A673 (cell line): ENCODE data around the gene UNC79. TPM values are rescaled to one million over a fixed set of nuclear protein-coding genes. Genes with fewer than 3 reads are reported as not detected.
A peak's percentile ranks its signal among the peaks of the same experiment; 100 is the strongest.

Experiments
- BruUV-seq: library from RNA; stranded (reverse); fragments of 400-500 nt; replicated peaks from 2 replicates; lab custom pipeline; 2021; lab: Mats Ljungman, UMichigan
- CTCF ChIA-PET: fragments of 300-600 bp; sonication (Branson Sonifier 250); formaldehyde crosslinking; loops from one replicate; lab custom pipeline; 2022; ENCODE audit warnings: antibody characterized with exemption; lab: Charles Lee
- POLR2A ChIA-PET: fragments of 300-600 bp; sonication (Branson Sonifier 250); formaldehyde crosslinking; loops from one replicate; lab custom pipeline; 2022; ENCODE audit warnings: antibody characterized with exemption; ENCODE audit not compliant: low non-redundant PET; lab: Charles Lee
- DNase-seq: peaks from one replicate; pipeline ENCODE4 v3.0.0-alpha.2; 2015; ENCODE audit warnings: low spot score
- H3K27ac ChIP-seq: fragments of 200-600 bp; sonication (generic); 2 replicates; pipeline ENCODE4 v1.5.1; 2016; ENCODE audit warnings: mixed run types, low read depth, mild to moderate bottlenecking, mixed read lengths, antibody characterized with exemption, low read length; ENCODE audit not compliant: poor library complexity, severe bottlenecking
- H3K27me3 ChIP-seq: fragments of 200-600 bp; sonication (generic); replicated peaks from 2 replicates; pipeline ENCODE4 v1.6.1; 2017; ENCODE audit warnings: mixed run types, low read depth, mild to moderate bottlenecking, mixed read lengths, antibody characterized with exemption, low read length; ENCODE audit not compliant: insufficient read depth, poor library complexity
- H3K36me3 ChIP-seq: fragments of 200-600 bp; sonication (generic); 2 replicates; pipeline ENCODE4 v1.6.1; 2016; ENCODE audit warnings: mixed run types, mild to moderate bottlenecking, mixed read lengths, antibody characterized with exemption, low read length; ENCODE audit not compliant: insufficient read depth, poor library complexity, severe bottlenecking
- H3K4me1 ChIP-seq: fragments of 200-600 bp; sonication (generic); 2 replicates; pipeline ENCODE4 v1.6.1; 2017; ENCODE audit warnings: mixed run types, mild to moderate bottlenecking, mixed read lengths, antibody characterized with exemption, low read length; ENCODE audit not compliant: insufficient read depth, poor library complexity, severe bottlenecking
- H3K4me3 ChIP-seq: fragments of 200-600 bp; sonication (generic); 2 replicates; pipeline ENCODE4 v1.5.1; 2016; ENCODE audit warnings: low read depth, mixed run types, mild to moderate bottlenecking, mixed read lengths, low read length; ENCODE audit not compliant: poor library complexity, severe bottlenecking
- H3K9me3 ChIP-seq: fragments of 200-600 bp; sonication (generic); 2 replicates; pipeline ENCODE4 v1.6.1; 2016; ENCODE audit warnings: mixed run types, low read depth, mild to moderate bottlenecking, mixed read lengths, antibody characterized with exemption, low read length; ENCODE audit not compliant: poor library complexity, severe bottlenecking
- CTCF ChIP-seq: fragments of 300-800, 200-600 bp; sonication (generic); conservative IDR thresholded peaks from 2 replicates; pipeline ENCODE4 v1.5.1; 2017; ENCODE audit warnings: low read depth, mild to moderate bottlenecking, antibody characterized with exemption, low read length, moderate library complexity, mixed read lengths
- EZH2 ChIP-seq: fragments of 200-600 bp; sonication (generic); IDR thresholded peaks from 2 replicates; pipeline ENCODE4 v1.6.1; 2017; ENCODE audit warnings: borderline replicate concordance, low read depth, mild to moderate bottlenecking, mixed read lengths, antibody characterized with exemption, low read length; ENCODE audit not compliant: poor library complexity, severe bottlenecking
- intact Hi-C: fragments of 100-400 bp; cut with micrococcal nuclease; formaldehyde crosslinking; loops from one replicate; pipeline ENCODE4 v1.10.0; 2022; ENCODE audit not compliant: unreplicated experiment
- total RNA-seq: library from RNA; stranded (reverse); gene quantifications from 2 replicates; pipeline ENCODE4 v1.2.3, GENCODE V29; 2021

The UNC79 gene
- total RNA-seq, 1 experiment from 2014 or later = 0.15 TPM

- no peaks in the 10 kb centered on the region for H3K9me3 ChIP-seq
- no TSS peak for BruUV-seq
- no peaks in the 10 kb centered on the region for H3K4me1 ChIP-seq
- no peak overlapping the region for H3K4me3 ChIP-seq
- CTCF ChIA-PET = no interaction called here
- POLR2A ChIA-PET = no interaction called here
- H3K27me3 ChIP-seq = no peaks in the 10 kb centered on the region
- TF ChIP-seq CTCF = no peak
- intact Hi-C loops = loop anchor here (10.0 kb wide), 1 partner anchor 333 kb away; the partner anchor contains the start of genes GON7 and UBR7
- no peak for DNase-seq
- no peaks in the 10 kb centered on the region for H3K36me3 ChIP-seq
- no peak overlapping the region for H3K27ac ChIP-seq
Measured at GRCh38 chr14:93537951-93538350, 107.2 kb downstream of the UNC79 start.

- POLR2A ChIA-PET = no interaction called here
Measured at GRCh38 chr14:93538413-93538812, 107.7 kb downstream of the UNC79 start.

GRCh38 chr14:93540235-93540634, 109.5 kb downstream of the UNC79 start:
- no peak overlapping the region for H3K27ac ChIP-seq
- intact Hi-C loops = loop anchor here (5.0 kb wide), 1 partner anchor 308 kb away; no protein-coding TSS in a partner anchor
- ChIA-PET CTCF (interaction anchor here (0.6 kb wide), 1 partner anchor 398 kb away, joined by 7 read pairs; no protein-coding TSS in a partner anchor), POLR2A (no interaction called here)
- no peak for TF ChIP-seq CTCF
- no peak for TF ChIP-seq EZH2
- H3K36me3 ChIP-seq = no peaks in the 10 kb centered on the region
- BruUV-seq = no TSS peak
- H3K4me3 ChIP-seq = no peak overlapping the region
- no peak for DNase-seq
- H3K9me3 ChIP-seq = no peaks in the 10 kb centered on the region
- peaks cover 10% of the 10 kb centered on the region for H3K4me1 ChIP-seq
- no peaks in the 10 kb centered on the region for H3K27me3 ChIP-seq

More at GRCh38 chr14:93538413-93538812, 107.7 kb downstream of the UNC79 start:
- no peaks in the 10 kb centered on the region for H3K27me3 ChIP-seq
- intact Hi-C loops = loop anchor here (10.0 kb wide), 1 partner anchor 334 kb away; the partner anchor contains the start of genes GON7 and UBR7
- H3K27ac ChIP-seq = no peak overlapping the region
- DNase-seq = peak; percentile 46
- H3K4me1 ChIP-seq = peaks cover 2% of the 10 kb centered on the region
- TF ChIP-seq EZH2 (no peak), CTCF (no peak)
- no TSS peak for BruUV-seq
- CTCF ChIA-PET = no interaction called here
- no peak overlapping the region for H3K4me3 ChIP-seq
- no peaks in the 10 kb centered on the region for H3K36me3 ChIP-seq
- H3K9me3 ChIP-seq = no peaks in the 10 kb centered on the region
